Measurements from ENCODE around the gene KIF16B.
"Not testable (repeated sequence)": the region's sequence is repeated elsewhere in the genome, so short reads cannot be mapped to it uniquely, and the experiment has no call there.

KIF16B gene

DNA sequence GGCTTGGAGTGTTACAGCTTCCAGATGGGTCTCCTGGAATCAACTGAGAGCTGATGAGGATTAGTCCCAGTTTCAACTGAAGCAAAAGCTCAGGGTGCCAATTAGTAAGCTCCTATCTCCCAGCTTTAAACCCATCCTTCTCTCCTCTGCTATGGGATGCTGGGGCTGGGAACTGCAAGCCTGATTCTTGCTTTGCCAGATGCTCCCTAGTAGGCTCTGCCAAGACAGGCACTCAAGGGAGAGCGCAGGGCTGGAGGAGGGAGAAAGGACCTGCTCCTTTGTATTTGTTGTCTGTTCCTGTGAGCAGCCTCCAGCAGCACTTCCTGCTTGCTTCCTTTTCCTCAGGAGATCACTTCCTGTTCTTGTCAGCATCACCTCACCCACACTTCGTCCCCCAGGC, 309.7 kb downstream of the KIF16B start:
- Histone ChIP-seq H3K4me1 (ENCODE audit: control insufficient read depth in 1 of 2, insufficient read depth in 2 of 2, low read length in 2 of 2) (peaks cover 0 to 6% of the 10 kb centered on the region in 2 donors), H3K27me3 (ENCODE audit: control insufficient read depth in 1 of 2, insufficient read depth in 2 of 2, low read length in 2 of 2) (no peaks in the 10 kb centered on the region), H3K9ac (ENCODE audit: low read depth in 1 of 2, low read length in 2 of 2) (no peak overlapping the region), H3K27ac (ENCODE audit: low read depth, low read length) (no peak overlapping the region), H3K9me3 (ENCODE audit: control insufficient read depth in 1 of 2, low read length in 2 of 2) (peaks cover 4 to 5% of the 10 kb centered on the region in 2 donors), H3K4me3 (ENCODE audit: low read depth in 1 of 2, low read length in 2 of 2) (no peak overlapping the region), H3K36me3 (ENCODE audit: control insufficient read depth in 1 of 2, insufficient read depth in 2 of 2, low read length in 2 of 2) (no peaks in the 10 kb centered on the region)

- H3K27me3 ChIP-seq (ENCODE audit: control insufficient read depth in 1 of 2, insufficient read depth in 2 of 2, low read length in 2 of 2), result no peaks in the 10 kb centered on the region
- H3K9me3 ChIP-seq (ENCODE audit: control insufficient read depth in 1 of 2, low read length in 2 of 2), result peaks cover 4 to 5% of the 10 kb centered on the region in 2 donors
- H3K27ac ChIP-seq (ENCODE audit: low read depth, low read length), result no peak overlapping the region
- H3K4me1 ChIP-seq (ENCODE audit: control insufficient read depth in 1 of 2, insufficient read depth in 2 of 2, low read length in 2 of 2), result peaks cover 0 to 6% of the 10 kb centered on the region in 2 donors
- H3K9ac ChIP-seq (ENCODE audit: low read depth in 1 of 2, low read length in 2 of 2), result no peak overlapping the region
- no peak overlapping the region for H3K4me3 ChIP-seq (ENCODE audit: low read depth in 1 of 2, low read length in 2 of 2)
- H3K36me3 ChIP-seq (ENCODE audit: control insufficient read depth in 1 of 2, insufficient read depth in 2 of 2, low read length in 2 of 2), result no peaks in the 10 kb centered on the region
Measured at GRCh38 chr20:16262594-16262993, 310.7 kb downstream of the KIF16B start.

GRCh38 chr20:16261733-16262273, 311.4 kb downstream of the KIF16B start:
- no peak overlapping the region for H3K9ac ChIP-seq (ENCODE audit: low read depth in 1 of 2, low read length in 2 of 2)
- peaks cover 4 to 5% of the 10 kb centered on the region in 2 donors for H3K9me3 ChIP-seq (ENCODE audit: control insufficient read depth in 1 of 2, low read length in 2 of 2)
- H3K27ac ChIP-seq (ENCODE audit: low read depth, low read length), result no peak overlapping the region
- no peaks in the 10 kb centered on the region for H3K27me3 ChIP-seq (ENCODE audit: control insufficient read depth in 1 of 2, insufficient read depth in 2 of 2, low read length in 2 of 2)
- H3K4me1 ChIP-seq (ENCODE audit: control insufficient read depth in 1 of 2, insufficient read depth in 2 of 2, low read length in 2 of 2), result peaks cover 0 to 6% of the 10 kb centered on the region in 2 donors
- H3K4me3 ChIP-seq (ENCODE audit: low read depth in 1 of 2, low read length in 2 of 2), result no peak overlapping the region
- no peaks in the 10 kb centered on the region for H3K36me3 ChIP-seq (ENCODE audit: control insufficient read depth in 1 of 2, insufficient read depth in 2 of 2, low read length in 2 of 2)

DNA sequence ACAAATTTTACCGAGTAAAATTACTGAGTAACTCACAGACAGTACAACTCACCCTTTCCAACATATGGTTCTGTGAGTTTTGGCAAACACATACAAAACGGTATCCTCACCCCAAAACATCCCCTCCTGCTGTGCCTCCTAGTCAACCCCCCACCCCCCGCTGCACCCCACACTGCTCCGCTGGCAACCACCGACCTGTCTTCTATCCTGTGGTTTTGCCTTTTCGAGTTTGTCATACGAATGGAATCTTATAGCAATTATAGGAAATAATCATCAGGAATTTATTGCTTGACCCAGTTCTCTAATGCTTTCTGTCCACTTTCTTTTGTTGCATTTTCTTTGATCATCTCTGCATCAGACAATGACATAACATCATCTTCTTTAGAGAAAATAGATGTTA, 312.3 kb downstream of the KIF16B start:
- Histone ChIP-seq H3K4me1 (ENCODE audit: control insufficient read depth in 1 of 2, insufficient read depth in 2 of 2, low read length in 2 of 2) (peaks cover 0 to 6% of the 10 kb centered on the region in 2 donors), H3K9ac (ENCODE audit: low read depth in 1 of 2, low read length in 2 of 2) (no peak overlapping the region), H3K4me3 (ENCODE audit: low read depth in 1 of 2, low read length in 2 of 2) (no peak overlapping the region), H3K36me3 (ENCODE audit: control insufficient read depth in 1 of 2, insufficient read depth in 2 of 2, low read length in 2 of 2) (no peaks in the 10 kb centered on the region), H3K9me3 (ENCODE audit: control insufficient read depth in 1 of 2, low read length in 2 of 2) (no peaks in the 10 kb centered on the region), H3K27me3 (ENCODE audit: control insufficient read depth in 1 of 2, insufficient read depth in 2 of 2, low read length in 2 of 2) (no peaks in the 10 kb centered on the region), H3K27ac (ENCODE audit: low read depth, low read length) (no peak overlapping the region)

- not testable (repeated sequence) for H3K27ac ChIP-seq (ENCODE audit: low read depth, low read length); H3K4me3 ChIP-seq (ENCODE audit: low read depth in 1 of 2, low read length in 2 of 2)
Measured at GRCh38 chr20:16260133-16260532, 313.1 kb downstream of the KIF16B start.

GRCh38 chr20:16258766-16259165, 314.5 kb downstream of the KIF16B start:
- H3K9ac ChIP-seq (ENCODE audit: low read depth in 1 of 2, low read length in 2 of 2), result no peak overlapping the region
- H3K27ac ChIP-seq (ENCODE audit: low read depth, low read length), result no peak overlapping the region
- H3K9me3 ChIP-seq (ENCODE audit: control insufficient read depth in 1 of 2, low read length in 2 of 2), result no peaks in the 10 kb centered on the region
- H3K4me3 ChIP-seq (ENCODE audit: low read depth in 1 of 2, low read length in 2 of 2), result no peak overlapping the region
- H3K4me1 ChIP-seq (ENCODE audit: control insufficient read depth in 1 of 2, insufficient read depth in 2 of 2, low read length in 2 of 2), result peaks cover 0 to 6% of the 10 kb centered on the region in 2 donors
- no peaks in the 10 kb centered on the region for H3K36me3 ChIP-seq (ENCODE audit: control insufficient read depth in 1 of 2, insufficient read depth in 2 of 2, low read length in 2 of 2)
- no peaks in the 10 kb centered on the region for H3K27me3 ChIP-seq (ENCODE audit: control insufficient read depth in 1 of 2, insufficient read depth in 2 of 2, low read length in 2 of 2)

More at GRCh38 chr20:16260133-16260532, 313.1 kb downstream of the KIF16B start:
- not testable (repeated sequence) for H3K4me1 ChIP-seq (ENCODE audit: control insufficient read depth in 1 of 2, insufficient read depth in 2 of 2, low read length in 2 of 2); H3K9ac ChIP-seq (ENCODE audit: low read depth in 1 of 2, low read length in 2 of 2); H3K9me3 ChIP-seq (ENCODE audit: control insufficient read depth in 1 of 2, low read length in 2 of 2); H3K36me3 ChIP-seq (ENCODE audit: control insufficient read depth in 1 of 2, insufficient read depth in 2 of 2, low read length in 2 of 2); H3K27me3 ChIP-seq (ENCODE audit: control insufficient read depth in 1 of 2, insufficient read depth in 2 of 2, low read length in 2 of 2)

DNA sequence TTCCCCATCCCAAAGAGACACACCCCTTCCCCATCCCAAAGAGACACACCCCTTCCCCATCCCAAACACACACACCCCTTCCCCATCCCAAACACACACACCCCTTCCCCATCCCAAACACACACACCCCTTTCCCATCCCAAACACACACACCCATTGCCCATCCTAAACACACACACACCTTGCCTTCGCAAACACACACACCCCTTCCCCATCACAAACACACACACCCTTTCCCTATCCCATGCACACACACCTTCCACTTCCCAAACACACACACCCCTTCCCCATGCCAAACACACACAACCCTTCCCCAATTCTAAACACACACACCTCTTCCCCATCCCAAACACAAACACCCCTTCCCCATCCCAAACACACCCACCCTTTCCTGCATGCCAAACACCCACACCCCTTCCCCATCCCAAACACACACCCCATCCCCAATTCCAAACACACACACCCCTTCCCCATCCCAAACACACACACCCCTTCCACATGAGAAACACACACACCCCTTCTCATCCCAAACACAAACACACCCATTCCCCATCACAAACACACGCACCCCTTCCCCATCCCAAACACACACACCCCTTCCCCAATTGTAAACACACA, 315.3 kb downstream of the KIF16B start:
- Histone ChIP-seq H3K9me3 (ENCODE audit: control insufficient read depth in 1 of 2, low read length in 2 of 2) (no peaks in the 10 kb centered on the region), H3K4me3 (ENCODE audit: low read depth in 1 of 2, low read length in 2 of 2) (no peak overlapping the region), H3K9ac (ENCODE audit: low read depth in 1 of 2, low read length in 2 of 2) (no peak overlapping the region), H3K4me1 (ENCODE audit: control insufficient read depth in 1 of 2, insufficient read depth in 2 of 2, low read length in 2 of 2) (peaks cover 0 to 5% of the 10 kb centered on the region in 2 donors), H3K27me3 (ENCODE audit: control insufficient read depth in 1 of 2, insufficient read depth in 2 of 2, low read length in 2 of 2) (no peaks in the 10 kb centered on the region), H3K27ac (ENCODE audit: low read depth, low read length) (no peak overlapping the region), H3K36me3 (ENCODE audit: control insufficient read depth in 1 of 2, insufficient read depth in 2 of 2, low read length in 2 of 2) (no peaks in the 10 kb centered on the region)

GRCh38 chr20:16257021-16257420, 316.2 kb downstream of the KIF16B start:
- H3K9ac ChIP-seq (ENCODE audit: low read depth in 1 of 2, low read length in 2 of 2), result no peak overlapping the region
- H3K27ac ChIP-seq (ENCODE audit: low read depth, low read length), result no peak overlapping the region
- no peaks in the 10 kb centered on the region for H3K36me3 ChIP-seq (ENCODE audit: control insufficient read depth in 1 of 2, insufficient read depth in 2 of 2, low read length in 2 of 2)
- H3K4me1 ChIP-seq (ENCODE audit: control insufficient read depth in 1 of 2, insufficient read depth in 2 of 2, low read length in 2 of 2), result no peaks in the 10 kb centered on the region
- no peaks in the 10 kb centered on the region for H3K9me3 ChIP-seq (ENCODE audit: control insufficient read depth in 1 of 2, low read length in 2 of 2)
- no peaks in the 10 kb centered on the region for H3K27me3 ChIP-seq (ENCODE audit: control insufficient read depth in 1 of 2, insufficient read depth in 2 of 2, low read length in 2 of 2)
- H3K4me3 ChIP-seq (ENCODE audit: low read depth in 1 of 2, low read length in 2 of 2), result no peak overlapping the region

GRCh38 chr20:16246870-16247269, 326.4 kb downstream of the KIF16B start:
- H3K27ac ChIP-seq (ENCODE audit: low read depth, low read length), result no peak overlapping the region
- H3K36me3 ChIP-seq (ENCODE audit: control insufficient read depth in 1 of 2, insufficient read depth in 2 of 2, low read length in 2 of 2), result no peaks in the 10 kb centered on the region
- H3K9me3 ChIP-seq (ENCODE audit: control insufficient read depth in 1 of 2, low read length in 2 of 2), result no peaks in the 10 kb centered on the region

GRCh38 chr20:16246291-16246690, 327.0 kb downstream of the KIF16B start:
- Histone ChIP-seq H3K9me3 (ENCODE audit: control insufficient read depth in 1 of 2, low read length in 2 of 2) (no peaks in the 10 kb centered on the region), H3K9ac (ENCODE audit: low read depth in 1 of 2, low read length in 2 of 2) (no peak overlapping the region), H3K27ac (ENCODE audit: low read depth, low read length) (no peak overlapping the region), H3K36me3 (ENCODE audit: control insufficient read depth in 1 of 2, insufficient read depth in 2 of 2, low read length in 2 of 2) (no peaks in the 10 kb centered on the region), H3K4me3 (ENCODE audit: low read depth in 1 of 2, low read length in 2 of 2) (no peak overlapping the region), H3K27me3 (ENCODE audit: control insufficient read depth in 1 of 2, insufficient read depth in 2 of 2, low read length in 2 of 2) (no peaks in the 10 kb centered on the region), H3K4me1 (ENCODE audit: control insufficient read depth in 1 of 2, insufficient read depth in 2 of 2, low read length in 2 of 2) (no peaks in the 10 kb centered on the region)

More at GRCh38 chr20:16246870-16247269, 326.4 kb downstream of the KIF16B start:
- no peak overlapping the region for H3K9ac ChIP-seq (ENCODE audit: low read depth in 1 of 2, low read length in 2 of 2)
- H3K27me3 ChIP-seq (ENCODE audit: control insufficient read depth in 1 of 2, insufficient read depth in 2 of 2, low read length in 2 of 2), result no peaks in the 10 kb centered on the region
- H3K4me3 ChIP-seq (ENCODE audit: low read depth in 1 of 2, low read length in 2 of 2), result no peak overlapping the region
- H3K4me1 ChIP-seq (ENCODE audit: control insufficient read depth in 1 of 2, insufficient read depth in 2 of 2, low read length in 2 of 2), result no peaks in the 10 kb centered on the region
